Amygdala (tissue), 56 donors: ENCODE data around the gene KPTN.
"Not testable (repeated sequence)": the region's sequence is repeated elsewhere in the genome, so short reads cannot be mapped to it uniquely, and the experiment has no call there.

ENCODE experiments used
- DNase-seq, 56 donors: peaks; one replicate each; lab custom pipeline; 2025; lab: John Stamatoyannopoulos, UW

Gene KPTN

DNA sequence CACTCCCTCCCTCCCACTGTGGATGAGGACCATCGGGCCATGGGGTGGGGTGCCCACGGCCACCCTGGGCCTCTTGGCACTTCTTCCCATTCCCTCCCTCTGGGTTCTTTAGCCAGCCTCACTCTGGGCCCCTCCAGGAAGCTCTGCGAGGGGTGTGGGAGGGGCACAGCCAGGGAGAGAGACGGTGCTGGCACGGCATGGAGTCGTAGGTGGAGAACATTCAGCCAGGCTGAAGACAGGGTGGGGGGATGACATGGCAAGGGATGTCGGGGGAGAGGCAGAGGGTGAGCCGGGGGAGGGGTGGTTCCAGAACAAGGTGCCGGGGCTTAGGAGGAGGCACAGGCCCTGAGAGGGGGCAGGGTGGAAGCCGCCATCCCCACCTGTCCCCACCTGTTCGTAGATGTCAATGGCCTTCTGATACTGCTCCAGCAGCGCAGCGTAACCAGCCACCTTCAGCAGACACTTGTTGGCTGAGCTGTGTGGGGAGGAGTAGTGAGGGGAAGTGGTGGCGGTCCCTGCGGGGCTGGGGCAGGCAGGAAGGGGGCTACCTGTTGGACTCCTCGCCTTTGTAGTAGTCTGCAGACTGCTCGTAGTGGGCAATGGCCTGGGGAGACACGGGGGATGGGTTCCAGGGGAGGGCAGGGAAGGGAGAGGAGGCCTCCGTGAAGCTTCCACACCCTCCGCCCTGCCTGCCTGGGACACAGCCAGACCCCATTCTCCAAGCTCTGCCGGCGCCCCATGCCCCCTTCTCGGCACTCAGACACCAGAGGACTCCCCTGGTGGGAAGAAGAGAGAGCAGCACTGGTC lies 8.8 kb upstream of the KPTN start:
- DNase-seq: peak in 1 of 56 donors; percentile 46

DNA sequence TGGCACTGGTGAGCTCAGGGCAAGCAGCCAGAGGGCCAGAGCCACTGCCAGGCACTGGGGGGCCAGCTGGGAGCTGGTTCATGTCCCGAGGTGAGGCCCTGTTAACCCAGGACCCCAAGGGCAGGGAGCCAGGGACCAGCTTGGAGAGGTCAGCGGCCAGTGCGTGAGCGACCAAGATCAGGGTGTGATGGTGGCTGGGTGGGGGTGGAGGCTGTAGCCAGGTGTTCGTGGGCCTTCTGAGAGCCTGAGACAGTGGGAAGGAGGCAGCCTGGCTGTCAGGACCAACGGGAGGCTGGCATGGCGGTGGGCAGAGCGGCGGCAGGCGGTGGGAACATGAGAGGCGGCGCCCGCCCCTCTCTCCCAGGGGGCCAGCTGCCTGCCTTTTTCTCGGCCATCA lies 8.1 kb upstream of the KPTN start:
- DNase-seq: peak in 2 of 56 donors; percentile 23 to 28

DNA sequence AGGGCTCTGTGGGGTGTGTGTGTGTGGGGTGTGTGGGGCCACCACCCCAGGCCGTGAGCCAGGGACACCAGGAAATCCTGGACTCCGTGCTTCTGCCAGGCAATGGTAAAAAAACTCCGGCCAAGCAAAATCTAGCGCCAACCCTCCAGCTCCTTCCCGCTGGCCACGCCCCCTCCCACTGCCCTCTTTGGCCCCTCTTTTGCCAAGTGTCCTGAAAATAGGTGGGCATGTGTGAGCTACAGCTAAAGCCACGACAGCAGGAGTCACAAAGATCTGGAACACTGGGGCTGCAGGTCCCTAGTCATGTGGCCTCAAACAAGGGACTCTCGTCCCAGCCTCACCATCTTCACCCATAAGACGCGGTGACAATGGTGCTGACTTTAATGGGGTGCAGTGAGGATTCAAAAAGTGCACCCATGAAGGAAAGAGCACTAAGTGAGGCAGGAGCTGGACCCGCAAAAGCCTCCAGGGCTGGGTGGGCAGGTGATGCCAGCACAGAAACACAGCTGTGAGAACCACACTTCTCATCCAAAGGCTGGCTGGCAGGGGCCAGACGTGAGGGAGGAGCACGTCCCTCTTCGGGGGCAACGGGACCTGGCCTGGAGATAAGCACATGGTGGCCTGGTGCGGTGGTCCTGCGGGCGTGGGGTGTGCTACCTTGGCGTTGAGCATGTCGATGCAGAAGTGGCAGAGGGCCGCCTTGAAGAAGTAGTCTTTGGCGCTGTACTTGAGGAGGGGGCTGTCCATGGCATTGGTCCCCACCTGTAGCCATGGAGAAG lies 7.5 kb upstream of the KPTN start:
- DNase-seq: no peak

DNA sequence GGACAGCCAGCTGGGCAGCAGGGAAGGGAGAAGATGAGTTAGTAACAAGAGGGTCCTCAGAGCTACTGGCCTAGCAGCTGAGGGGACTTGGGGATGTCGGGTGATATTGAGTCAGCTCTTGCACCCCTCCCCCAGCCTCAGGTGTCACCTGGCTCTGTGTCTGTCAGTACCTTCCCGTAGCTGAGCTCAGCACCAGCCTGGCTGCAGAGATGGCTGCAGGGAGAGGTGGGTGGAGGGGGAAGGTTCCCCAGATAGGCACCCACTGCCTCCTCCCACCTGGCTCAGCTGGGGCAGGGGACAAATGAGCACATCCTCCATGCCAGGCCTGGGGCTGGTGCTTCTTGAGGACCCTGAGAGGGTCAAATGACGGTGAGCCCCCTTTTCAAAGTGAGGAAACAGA lies 6.8 kb upstream of the KPTN start:
- DNase-seq: no peak

DNA sequence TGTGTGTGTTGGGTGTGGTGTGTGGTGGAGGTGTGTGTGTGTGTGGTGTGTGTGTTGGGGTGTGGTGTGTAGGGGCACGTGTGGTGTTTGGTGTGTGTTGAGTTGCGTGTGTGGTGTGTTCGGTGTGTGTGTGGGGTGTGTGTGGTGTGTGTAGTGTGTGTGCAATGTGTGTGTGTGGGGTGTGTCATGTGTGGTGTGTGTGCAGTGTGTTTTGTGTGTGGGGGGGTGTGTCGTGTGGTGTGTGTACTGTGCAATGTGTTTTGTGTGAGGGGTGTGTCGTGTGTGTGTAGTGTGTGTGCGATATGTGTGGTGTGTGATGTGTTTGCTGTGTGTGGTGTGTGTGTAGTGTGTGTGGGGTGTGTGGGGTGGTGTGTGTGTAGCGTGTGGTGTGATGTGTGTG lies 6.0 kb upstream of the KPTN start:
- DNase-seq: no peak

DNA sequence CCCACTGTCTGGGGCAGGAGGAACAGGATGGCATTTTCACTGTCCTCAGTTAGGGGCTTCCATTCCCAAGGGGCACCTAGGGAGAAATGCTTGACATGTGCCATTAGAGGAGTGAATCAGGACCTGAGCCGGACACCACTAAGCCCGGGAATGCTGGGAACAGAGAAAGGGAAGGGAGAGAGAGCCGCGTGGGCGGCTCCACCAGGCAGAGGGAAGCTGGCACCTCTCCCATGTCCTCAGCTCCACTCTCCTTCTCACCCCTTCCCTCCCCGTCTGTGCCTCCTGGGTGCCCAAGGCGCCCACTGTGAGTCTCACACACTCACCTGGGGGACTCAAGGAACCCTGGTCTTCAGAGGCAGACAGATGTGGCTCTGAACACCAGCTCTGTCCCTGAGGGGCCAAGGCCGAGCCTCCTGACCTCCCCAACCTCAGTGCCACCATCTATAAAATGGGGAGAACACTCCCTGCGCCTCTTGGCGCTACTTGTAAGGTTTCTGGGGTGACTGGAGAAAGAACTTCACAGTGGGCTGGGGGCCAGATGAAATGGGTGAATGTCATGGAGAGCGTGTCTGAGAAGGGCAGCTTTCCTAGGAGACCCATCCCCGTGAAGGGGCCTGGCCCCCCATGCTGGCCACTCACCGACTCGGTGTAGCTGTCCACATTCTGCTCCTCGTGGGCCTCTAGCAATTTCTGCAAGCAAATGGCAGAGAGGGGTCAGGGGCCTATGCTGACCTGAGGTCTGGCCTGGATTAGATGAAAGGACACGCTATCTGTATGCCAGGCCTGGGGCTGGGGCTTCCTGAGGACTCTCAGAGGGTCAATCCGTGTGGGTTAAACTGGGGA lies 5.3 kb upstream of the KPTN start:
- no peak for DNase-seq

DNA sequence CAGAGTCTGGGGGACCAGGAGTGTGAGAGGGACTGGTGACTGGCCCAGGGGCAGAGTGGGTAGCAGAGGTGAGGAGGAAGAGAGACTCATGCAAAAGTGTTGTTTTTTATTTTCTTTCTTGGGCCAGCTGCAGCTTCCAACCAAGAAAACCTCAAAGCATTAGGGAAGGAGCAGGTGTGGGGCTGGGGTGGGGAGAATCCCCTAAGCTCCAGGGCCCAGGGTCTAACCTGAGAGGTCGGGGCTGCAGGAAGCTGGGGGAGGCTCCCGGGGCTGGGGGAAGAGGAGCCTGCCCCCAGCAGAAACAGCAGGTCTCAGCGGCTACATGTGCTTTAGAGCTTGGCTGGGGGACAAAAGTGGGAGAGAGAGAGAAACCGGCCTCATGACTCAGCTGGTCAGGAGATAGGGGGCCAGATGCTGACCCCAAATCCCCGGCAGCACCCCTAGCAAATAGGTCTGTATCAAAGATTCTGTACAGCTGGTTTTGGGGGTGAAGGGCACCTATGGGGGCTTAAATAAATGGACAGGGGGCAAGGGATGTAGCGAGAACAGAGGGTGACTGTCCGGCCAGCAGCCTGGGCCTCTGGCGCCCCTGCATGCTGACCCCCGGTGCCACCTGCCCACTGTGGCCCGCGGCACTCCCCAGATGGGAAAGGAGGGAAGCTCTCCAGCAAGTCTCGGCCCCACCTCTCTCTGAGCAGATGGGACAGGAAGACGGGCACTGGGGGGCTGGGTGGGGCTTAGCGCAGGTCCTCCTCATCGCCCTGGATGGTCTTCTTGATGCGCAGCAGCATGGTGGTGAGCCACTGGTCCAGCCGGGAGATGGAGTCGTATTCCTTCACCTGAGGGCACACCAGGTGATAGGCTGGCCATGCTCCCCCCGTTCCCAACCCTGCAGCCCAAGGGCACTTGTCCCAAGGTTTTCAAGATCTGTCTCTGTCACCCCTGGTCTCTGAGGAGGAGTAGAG lies 3.8 kb upstream of the KPTN start:
- DNase-seq: no peak

DNA sequence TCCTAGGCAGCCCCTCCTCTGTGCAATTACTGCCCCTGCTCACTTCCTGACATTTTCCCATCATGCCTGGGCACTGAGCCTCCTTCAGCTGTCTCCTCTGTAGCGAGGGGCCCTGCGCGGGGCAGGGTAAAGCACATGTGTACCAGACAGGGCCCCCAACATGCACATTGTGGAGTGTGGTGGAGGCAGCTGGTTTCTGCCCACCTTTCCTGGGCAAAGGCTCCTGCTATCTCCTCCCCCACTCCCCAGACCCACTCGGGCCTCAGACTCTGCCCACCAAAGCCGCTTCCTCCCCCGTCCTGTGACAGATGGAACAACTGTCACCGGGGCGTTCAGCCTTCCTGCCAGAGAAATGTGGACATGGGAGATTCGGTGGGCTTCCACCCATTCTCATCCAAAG lies 2.9 kb upstream of the KPTN start:
- DNase-seq: peak in 1 of 56 donors; percentile 8

DNA sequence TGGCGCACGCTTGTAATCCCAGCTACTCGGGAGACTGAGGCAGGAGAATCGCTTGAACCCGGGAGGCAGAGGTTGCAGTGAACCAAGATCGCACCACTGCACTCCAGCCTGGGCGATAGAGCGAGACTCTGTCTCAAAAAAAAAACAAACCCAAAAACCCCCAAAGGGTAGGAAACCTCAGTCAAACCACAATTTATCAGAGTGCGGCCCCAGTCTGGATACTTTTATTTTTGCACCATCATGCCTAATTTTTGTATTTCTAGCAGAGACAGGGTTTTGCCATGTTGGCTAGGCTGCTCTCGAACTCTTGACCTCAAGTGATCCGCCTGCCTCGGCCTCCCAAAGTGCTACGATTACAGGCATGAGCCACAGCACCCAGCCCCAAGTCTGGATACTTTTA lies 2.2 kb upstream of the KPTN start:
- not testable (repeated sequence) for DNase-seq

DNA sequence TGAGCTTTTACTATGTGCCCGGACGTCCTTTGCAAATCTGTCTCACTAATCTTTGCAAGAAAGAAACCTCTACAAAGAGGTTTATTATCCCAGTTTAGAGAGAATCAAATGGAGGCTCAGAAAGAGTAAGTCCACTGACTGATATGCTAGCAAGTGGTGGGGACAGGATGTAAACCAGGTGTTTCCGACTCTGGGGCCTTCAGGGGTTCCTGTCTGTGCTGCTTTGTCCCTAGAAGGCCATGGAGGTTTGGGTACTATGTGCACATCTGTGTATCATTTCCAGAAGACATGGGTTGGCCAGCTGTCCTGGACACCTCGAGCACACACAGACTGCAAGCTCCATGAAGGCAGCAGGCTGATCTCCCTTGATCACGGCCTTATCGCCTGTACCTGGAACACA lies 1.2 kb upstream of the KPTN start:
- no peak for DNase-seq

DNA sequence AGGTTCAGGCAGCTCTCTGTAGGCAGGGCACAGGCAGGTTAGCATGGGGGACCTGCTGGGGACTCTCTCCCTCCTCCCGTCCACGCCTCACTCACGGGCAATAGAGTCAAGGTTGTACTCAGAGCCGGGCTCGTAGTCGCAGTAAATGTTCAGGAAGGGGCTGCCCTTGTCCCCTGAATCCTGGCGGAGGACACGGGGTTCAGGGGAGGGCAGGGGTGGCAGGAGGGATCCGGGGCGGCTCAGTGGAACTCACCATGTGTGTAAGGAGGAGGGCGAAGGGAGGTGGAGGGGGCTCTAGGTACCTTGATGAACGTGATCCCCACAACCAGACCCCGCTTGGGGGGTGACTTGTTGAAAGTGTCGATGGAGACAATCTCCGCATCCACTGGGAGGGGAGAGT lies 819 bp downstream of the KPTN start:
- no peak for DNase-seq

DNA sequence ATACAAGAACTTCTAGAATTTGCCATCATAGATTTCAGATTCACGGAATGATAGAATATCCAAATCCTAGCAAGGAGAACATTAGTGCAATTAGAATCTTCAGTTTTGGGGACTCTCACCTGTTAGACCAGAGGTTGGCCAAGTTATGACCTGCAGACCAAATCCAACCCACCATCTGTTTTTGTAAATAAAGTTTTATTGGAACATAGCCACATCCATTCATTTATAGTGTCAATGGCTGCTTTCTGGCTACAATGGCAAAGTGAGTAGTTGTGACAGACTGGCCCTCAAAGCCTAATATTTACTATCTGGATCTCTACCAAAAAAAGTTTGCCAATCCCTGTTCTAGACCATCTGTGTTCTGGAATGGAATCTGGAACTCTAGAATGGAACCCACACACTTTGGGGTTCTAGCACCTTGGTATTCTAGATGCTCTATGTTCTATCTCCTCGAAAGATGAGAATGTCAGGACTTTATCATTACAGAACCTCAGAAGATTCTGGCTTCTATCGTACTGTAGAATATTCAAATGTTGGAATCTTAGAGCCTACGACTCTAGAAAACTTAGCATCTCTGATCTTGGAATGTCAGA lies 2.5 kb downstream of the KPTN start:
- DNase-seq: no peak

DNA sequence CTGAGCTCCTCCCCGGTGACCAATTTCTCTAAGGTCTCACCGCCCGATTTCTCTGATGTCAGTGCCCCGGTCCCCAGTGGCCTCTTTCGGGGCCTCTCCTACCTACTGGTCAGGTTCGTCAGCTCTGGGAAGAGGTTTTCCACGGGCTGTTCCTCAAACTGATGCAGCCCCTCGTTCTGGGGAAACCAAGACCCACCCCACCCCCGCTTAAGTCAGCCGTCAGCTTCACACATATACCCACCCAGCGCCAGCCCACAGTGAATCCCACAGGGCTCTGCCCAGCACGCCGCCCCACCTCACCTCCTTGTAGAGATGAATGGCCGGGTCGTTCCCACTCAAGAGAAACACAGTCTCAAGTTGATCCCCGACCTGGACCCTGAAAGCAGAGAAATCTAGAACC lies 3.4 kb downstream of the KPTN start:
- DNase-seq: no peak

DNA sequence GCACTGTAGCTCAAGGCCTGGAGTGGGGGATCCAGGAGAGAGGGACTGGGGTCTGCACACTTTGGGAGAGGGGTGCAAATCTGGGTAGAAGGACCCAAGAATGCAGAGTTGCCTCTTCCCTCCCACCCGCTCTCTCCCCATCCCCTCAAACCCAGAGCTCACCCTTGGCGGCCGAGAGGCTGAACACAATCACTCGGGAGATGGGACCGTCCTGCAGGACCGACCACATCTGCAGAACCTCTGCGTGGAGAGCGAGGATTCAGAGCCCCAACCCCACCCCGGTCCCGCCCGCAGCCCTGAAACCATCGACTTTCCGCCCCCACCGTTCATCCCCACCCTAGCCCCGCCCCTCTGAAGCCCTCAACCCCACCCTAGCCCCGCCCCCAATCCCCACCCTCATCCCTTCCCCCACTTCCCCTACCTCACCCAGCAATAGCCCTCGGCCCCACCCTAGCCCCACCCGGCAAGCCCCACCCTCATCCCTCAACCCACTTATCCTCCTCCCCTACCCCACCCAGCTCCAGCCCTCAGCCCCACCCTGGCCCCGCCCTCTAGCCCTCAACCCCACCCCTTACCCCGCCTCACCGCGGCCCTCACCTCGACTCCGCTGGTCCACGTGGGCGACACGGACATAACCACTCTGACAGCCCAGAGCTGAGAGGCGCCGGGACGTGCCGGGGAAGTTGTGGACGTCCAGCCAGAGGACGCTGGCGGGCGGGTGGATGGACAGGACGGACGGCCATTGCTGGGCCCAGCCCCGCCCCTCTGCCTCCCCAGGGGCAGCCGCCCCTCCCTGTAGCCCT lies 4.1 kb downstream of the KPTN start:
- DNase-seq: peak in 2 of 56 donors; percentile 18 to 33

DNA sequence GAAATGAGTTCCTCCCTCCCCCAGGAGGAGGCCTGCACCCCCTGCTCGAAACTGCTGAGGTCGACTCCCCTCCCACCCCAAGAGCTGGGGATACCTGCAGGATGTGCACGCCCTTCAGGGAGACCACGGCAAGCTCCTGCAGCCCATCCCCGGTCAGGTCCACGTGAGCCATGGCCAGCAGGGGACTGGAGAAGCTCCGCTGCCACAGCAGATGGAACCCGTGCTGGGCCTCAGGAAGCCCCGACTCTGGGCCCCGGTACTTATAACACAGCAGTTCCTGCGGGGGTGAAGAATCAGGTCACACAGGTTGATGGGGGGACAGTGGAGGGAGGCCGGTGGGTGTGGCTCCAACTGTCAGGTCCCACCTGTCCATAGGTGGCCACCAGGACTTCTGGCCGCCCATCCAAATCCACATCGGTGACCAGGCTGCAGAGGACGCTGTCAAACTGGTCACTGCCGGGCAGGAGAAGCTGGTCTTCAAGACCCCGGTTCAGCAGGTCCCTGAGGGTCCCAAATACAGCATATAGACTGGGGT lies 7.5 kb downstream of the KPTN start:
- DNase-seq: no peak

DNA sequence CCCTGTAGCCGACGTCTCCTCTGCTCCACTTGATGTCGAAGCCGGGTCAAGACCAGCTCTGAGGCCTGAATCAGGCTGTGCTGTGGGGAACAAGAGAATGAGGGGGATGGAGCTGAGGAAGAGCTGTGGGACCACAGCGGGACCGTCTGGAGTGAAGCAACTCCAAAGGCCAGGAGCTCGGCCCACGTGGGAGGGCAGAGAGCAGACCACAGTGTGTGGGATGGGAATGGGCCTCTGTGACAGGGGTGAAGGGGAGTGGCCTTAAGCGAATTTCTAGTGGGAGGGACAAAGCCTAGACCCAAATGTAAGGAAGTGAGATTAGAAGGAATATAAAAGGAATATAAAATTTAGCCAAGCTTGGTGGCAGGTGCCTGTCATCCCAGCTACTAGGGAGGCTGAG lies 8.6 kb downstream of the KPTN start:
- DNase-seq: no peak

DNA sequence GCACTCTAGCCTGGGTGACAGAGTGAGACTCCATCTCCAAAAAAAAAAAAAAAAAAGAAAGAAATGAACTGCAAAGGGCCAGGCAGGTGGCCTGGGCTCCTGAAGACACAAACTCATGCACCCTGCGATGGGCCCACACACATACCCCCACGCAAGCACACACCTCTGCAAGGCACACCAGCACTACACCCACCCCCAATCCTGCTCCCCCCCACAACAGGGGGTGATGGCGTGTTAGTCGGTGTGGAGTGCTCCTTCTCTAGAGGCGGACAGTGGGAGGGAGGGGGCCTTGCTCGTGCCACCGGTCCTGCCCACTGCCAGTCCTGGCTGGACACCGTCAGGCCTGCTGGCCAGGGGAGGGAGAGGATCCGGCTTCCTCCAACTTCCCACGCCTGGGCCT lies 10.7 kb downstream of the KPTN start:
- no peak for DNase-seq

DNA sequence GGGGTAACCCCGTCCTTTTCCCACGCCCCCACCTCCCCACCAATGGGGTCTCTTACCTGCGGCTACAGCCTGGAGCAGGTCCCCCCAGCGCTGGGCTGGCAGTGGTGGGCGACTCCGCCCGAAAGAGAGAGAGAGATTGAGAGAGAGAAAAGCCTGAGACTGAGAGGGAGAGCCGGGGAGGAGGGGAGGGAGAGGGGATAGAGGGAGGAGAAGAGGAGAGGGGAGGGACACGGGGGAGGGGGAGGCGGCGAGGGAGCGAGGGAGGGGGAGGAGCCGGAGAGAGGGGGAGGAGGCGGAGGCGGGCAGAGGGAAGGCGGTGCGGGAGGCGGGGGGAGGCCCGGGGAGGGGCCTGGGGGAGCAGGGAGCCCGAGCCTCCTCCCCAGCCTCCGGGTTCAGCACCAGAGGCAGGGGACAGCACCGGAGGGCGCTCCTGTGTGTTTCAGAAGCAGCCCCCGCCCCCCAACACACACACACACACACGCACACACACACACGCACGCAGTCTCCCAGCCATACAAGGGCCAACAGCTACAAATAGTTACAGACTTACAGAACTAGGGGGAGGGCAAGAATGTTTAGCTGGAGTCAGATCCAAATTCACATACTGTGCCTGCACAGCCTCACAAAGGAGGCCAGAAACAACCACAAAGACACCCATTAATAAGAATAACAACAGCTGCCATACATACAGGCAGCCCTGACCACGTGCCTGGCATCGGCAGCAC lies 12.1 kb downstream of the KPTN start, which contains the start of gene SLC8A2:
Gene SLC8A2, minus strand, starts transcription at position 161 of the 725 bp plus-strand sequence. CDS start 5,490 bp downstream, outside the sequence.
- peak in 40 of 56 donors; percentile 12 to 80 (median 46) for DNase-seq
